Stimulated activated CD8-positive, alpha-beta memory T cell treated with anti-CD3 and anti-CD28 coated beads, Interleukin-15, amount 100 ng/mL, for 48 hours (primary cell): Measurements from ENCODE around the gene ST3GAL2.
A peak's percentile ranks its signal among the peaks of the same experiment; 100 is the strongest.

Experiments used
- DNase-seq, 2 donors: peaks; one replicate each; pipeline ENCODE4 v3.0.0-alpha.2; 2020; ENCODE audit warnings: low read depth in 2 of 2

The ST3GAL2 gene

DNA sequence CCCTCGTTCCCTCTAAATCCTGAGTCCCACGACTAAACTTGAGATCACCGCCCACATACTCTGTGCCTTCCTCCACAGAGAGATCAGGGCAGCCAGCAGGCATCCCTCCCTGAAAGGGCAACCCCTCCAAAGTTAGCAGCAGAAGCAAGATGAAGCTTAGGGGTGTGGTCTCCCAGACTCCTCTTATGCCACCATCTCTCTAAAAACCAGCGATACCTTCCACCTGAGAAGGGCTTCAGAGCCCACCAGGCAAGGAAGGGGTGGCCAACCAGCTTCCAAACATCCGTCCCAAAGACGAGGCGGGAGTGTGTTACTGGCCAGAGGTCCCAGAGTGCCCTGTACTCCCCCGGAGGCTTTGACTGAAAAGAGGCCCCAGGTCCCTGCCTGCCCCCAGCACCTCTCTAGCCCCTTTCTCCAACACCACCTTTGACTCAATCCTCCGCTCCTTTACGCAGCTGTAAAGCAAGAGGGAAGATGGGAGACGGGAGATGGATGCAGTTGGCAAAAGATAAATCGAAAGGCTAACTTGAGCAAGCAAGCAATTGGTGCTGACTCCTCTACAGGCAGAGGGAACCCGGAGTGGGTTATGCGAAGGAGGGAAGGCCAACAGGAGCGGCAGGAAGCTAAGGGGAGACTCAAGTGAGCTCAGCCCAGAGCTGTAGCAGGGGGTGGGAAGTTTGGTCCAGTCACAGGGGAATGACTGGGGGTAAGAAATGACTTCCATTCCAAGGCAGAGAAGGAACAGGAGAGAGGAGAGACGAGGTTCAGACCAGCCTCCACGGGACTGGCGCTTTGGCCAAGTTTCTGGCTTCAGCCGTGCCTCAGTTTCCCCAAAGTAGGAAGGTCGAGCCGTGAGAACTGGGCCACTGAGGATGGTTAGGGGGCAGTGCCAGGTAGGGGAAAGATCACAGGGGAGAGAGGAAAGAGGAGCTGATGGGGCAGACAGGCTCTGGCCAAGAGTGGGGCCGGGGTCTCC is 1.0 kb downstream of the ST3GAL2 start:
- DNase-seq, result no peak

GRCh38 chr16:70437017-70437581 is 1.8 kb downstream of the ST3GAL2 start:
- DNase-seq, result no peak

GRCh38 chr16:70434484-70435260 is 4.2 kb downstream of the ST3GAL2 start:
- DNase-seq, result no peak

- no peak for DNase-seq
Measured at GRCh38 chr16:70433458-70434103, 5.3 kb downstream of the ST3GAL2 start.

DNA sequence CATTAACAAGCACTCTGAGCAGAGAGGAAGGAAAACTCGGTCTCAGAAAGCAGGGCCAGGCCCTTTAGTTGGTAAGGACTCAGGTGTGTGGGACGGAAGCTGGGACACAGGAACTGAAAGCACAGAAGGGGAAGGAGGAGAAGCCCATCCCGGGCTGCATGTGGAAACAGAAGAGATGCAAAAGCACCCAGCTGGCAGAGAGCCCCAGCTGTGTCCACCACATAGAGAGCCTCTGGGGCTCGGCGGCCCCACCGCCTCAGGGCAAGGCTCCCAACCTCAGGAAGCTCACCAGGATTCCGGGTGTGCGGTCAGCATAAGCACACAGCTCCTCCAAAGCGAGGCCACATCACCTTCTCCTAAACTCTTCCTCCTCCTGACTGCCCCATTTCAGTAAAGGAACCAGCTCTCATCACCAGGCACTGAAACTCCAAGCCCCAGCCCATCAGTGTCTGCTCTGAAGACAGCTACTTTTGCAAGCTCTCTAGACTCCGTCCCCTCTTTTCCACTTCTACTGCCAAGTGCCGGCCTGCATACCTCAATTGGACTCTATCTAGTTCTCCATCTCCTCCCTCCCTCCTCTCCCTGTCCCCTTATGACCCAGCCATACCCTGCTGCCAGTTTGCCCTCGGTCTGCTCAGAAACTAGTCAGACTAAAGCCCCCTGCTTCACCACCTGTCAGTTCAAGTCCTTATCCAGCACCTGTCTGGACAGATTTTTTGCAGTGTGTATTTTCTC is 6.0 kb downstream of the ST3GAL2 start:
- no peak for DNase-seq

DNA sequence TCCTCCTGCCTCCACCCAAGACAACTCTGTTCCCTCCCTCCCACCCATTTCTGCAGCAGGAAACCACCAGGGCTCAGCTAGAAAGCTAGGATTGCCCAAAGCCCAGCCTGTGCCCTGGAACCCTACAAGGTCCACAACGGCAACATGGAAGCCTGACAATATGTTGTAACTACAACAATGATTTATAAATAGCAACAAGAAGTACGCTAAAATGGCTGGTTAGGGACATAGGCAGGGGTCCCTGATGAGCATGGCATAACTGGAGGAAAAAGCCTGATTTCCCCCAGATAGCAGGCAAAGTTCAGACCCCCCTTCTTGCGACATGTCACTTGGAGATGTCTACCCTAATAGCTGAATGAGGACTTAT is 6.6 kb downstream of the ST3GAL2 start:
- no peak for DNase-seq

DNA sequence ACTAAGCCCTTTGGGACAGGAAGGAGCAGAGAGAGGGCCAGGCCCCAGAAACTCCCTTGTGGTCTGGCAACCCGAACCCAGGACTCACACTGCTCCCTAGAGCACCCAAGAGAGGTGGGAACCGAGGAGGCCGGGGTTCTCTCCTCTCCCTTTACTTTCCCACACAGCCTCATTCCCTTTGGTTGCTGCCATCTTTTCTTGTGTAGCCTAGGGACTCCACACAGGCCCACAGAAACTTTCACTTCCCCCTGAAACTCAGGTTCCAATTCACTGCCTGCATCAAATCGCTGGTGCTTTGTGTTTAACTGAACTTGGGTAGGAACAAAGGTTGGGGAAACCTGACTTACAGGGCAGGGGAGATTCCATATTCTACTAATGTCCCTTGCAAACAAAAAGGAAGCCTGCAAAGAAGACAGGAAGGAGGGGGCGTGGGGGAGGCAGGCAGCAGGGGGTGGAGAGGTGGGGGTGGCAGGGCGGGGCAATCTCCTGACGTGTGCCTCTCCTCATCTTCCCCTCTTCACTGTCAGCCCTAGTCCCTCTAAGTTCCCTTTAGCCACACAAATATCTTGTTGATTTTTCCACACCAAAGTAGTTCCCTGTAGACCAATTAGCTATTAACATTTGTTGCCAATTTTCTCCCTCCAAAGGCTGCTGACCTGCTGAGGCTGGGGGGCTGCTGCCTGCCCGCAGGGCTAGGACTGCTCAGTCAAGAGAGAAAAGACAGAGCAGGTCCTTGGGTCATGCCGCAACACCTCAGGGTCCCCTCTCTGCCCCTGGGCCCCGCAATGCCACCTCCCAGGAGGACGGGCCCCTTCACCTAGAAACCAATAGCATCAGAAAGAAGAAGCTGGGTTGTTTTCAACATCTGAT is 8.0 kb downstream of the ST3GAL2 start:
- DNase-seq, result no peak

DNA sequence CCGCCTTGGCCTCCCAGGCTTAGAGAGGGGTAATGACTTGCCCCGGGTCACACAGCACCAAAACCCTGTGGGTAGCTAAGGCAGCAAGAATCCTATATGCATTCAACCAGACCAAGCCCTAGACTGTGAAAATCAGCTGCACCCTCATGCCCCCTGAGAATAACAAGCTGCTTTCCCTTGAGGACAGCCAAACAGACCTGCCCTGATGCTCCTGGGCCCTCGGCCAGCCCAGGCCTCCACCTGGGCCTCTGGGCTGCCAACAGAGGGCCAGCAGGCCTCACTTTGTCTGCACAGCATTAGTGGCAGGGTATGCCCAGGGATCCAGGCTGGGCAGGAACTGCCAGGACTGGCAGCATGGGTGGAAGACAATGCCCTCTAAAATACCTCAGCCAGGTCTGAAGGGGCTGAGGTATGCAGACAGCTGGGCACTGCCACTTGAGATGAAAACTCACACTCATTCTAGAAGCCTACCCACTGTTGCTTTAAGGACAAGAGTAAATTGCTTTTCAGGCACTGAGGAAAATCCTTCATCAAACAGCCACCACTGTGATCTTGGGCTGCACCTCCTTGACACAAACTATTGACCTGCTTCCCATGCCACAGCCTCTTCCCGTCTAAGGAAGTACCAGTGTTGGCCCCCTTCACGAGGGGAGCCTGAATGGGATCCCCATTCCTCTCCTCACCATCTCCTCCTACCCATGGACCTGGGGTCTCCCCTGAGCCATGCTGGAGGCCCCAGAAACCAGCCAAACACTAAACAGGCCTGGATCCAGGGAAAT is 8.8 kb downstream of the ST3GAL2 start:
- no peak for DNase-seq

DNA sequence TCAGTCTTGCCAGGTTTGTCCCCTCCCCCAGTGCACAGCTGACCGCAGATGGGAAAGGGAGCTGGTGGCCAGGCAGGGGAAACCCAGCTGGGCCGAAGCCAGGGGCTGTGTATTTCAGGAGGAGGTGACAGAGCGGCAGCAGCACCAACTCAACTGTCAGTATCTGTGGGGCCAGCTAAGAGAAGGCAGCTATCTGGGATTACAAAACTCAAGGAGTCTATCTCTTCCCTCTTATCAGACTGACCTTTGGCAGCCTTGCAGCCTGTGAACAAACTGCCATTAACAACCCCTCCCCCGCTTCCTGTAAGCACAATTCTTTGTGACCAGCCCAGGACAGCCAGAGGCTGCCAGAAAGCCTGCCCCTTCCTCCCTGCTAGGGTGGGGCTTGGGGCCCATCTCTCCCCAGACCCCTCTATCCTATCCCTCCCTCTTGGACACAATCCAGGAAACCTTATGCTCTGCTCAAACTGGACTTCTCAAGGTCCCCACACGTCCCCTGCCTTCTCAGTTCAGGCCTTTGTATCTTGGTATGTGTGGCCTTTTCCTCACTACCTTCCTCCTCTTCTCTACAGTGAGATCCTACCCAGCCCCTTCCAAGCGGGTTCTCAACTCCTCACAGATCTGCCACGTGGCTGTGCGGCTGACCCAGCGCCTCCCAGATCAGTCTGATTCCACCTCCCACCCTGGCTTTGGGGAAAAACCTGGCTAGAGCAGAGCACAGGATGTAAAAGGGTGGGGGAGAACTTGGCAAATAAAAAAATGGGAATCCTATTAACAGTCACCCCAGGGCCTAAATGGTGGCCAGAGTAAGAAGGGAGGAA is 10.5 kb downstream of the ST3GAL2 start:
- peak; percentile 65 to 79 for DNase-seq

DNA sequence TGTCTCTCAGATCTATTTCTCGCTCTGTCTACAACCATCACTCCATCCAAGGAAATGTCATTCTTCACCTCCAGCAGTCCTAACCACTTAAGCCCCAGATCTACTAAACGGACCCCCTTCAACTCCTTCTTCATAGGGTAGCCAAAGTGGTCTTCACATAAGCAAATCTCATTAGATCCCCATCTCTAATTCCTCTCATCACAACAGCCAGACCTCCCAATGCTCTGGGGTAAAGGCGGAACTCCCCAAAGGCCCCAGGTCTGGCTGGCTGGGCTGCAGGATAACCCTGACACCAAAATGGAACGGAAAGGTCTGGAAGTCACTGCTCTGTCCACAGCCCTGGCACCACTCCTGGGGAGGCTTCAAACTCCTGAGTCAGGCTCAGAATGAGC is 11.1 kb downstream of the ST3GAL2 start:
- no peak for DNase-seq

- DNase-seq, result no peak
Measured at GRCh38 chr16:70422543-70422942, 16.4 kb downstream of the ST3GAL2 start.

DNA sequence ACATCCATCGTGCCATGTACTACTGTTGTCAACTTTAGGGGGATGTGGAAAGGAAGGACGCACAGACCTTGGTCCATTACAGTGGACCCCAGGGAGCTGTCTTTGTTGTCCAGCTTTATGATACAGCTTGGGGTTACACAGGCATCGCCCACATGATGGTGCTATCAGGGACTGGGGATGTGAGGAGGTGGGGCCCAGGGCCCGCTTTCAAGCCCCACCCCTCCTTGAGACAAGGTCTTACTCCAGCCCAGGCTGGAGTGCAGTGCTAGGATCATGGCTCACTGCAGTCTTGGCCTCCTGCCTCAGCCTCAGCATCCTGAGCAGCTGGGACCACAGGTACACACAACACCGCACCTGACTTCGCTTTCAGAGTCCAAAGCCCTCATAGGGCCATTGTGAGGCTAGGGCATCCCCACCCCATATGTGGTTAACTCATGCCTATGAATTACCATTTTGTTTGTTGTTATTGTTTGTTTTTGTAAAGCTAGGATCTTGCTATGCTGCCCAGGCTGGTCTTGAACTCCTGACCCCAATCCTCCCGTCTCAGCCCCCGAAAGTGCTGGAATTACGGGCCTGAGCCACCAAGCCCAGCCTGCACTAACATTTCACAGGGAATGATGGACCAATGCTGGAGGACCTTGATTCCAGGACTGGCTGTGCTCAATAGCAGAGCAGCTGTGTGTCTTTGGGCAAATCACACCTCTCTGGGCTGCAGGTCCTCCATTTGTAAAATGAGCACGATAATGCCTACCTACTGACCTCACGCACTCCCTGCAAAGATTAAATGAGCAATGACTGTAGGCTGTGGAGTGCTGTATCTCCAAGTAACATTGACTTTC is 17.2 kb downstream of the ST3GAL2 start:
- no peak for DNase-seq

DNA sequence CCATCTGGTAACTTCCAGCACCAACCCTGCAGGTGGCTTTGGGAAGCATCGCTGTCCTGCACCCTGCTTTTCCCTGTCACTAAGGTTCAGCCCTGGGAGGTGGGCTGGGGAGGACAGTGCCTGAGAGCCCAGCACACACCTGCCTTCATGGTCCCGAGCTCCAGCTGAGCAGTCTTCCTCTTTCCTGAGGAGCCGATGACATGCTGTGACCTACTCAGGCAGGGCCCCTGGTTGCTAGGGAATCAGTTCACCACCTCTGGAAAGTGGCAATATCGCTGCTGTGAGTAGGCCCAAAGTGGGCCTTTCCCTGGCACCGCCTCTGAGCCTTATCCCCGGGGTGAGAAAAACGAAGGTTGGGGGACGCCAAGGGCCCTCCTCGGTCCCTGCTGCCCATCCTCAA is 17.9 kb downstream of the ST3GAL2 start:
- DNase-seq, result no peak

- DNase-seq, result no peak
Measured at GRCh38 chr16:70419384-70420327, 19.2 kb downstream of the ST3GAL2 start.

GRCh38 chr16:70418993-70419318 is 19.9 kb downstream of the ST3GAL2 start:
- DNase-seq, result no peak

GRCh38 chr16:70418274-70418992 is 20.5 kb downstream of the ST3GAL2 start:
- no peak for DNase-seq
